IMR-90 (cell line): ENCODE measurements around the gene COL24A1. TPM values are rescaled to one million over a fixed set of nuclear protein-coding genes. Genes with fewer than 3 reads are reported as not detected.
"Not testable (repeated sequence)": the region's sequence is repeated elsewhere in the genome, so short reads cannot be mapped to it uniquely, and the experiment has no call there.

Source experiments
- ATAC-seq: fragments of 200-7000 bp; cut with Tn5 transposase; 2 replicates; pipeline ENCODE4 v1.9.1; 2020; ENCODE audit warnings: low read depth, mild to moderate bottlenecking, moderate library complexity
- BruUV-seq: library from RNA; stranded (reverse); fragments of 400-500 nt; replicated peaks from 2 replicates; lab custom pipeline; 2021; lab: Mats Ljungman, UMichigan
- CTCF ChIA-PET: fragments of 300-600 bp; formaldehyde crosslinking; extraction: SDS; loops from one replicate; lab custom pipeline; 2021; ENCODE audit warnings: antibody characterized with exemption; lab: Yijun Ruan, JAX
- POLR2A ChIA-PET: fragments of 300-600 bp; sonication (Branson Sonifier 250); formaldehyde crosslinking; loops from one replicate; lab custom pipeline; 2022; ENCODE audit warnings: antibody characterized with exemption; ENCODE audit not compliant: unreplicated experiment; lab: Charles Lee
- DNase-seq: peaks from one replicate; pipeline ENCODE4 v3.0.0; 2013
- H2AFZ ChIP-seq: replicated peaks from 2 replicates; pipeline ENCODE3; 2013; ENCODE audit warnings: low read length, mild to moderate bottlenecking; ENCODE audit not compliant: poor library complexity
- H2AK5ac ChIP-seq: 2 replicates; pipeline ENCODE4 v1.6.1; 2013; ENCODE audit warnings: low read depth, low read length, inconsistent platforms
- H2AK9ac ChIP-seq: replicated peaks from 2 replicates; pipeline ENCODE3; 2013; ENCODE audit warnings: mild to moderate bottlenecking, low read depth, low read length, moderate library complexity; ENCODE audit not compliant: poor library complexity
- H2BK120ac ChIP-seq: 2 replicates; pipeline ENCODE4 v1.6.1; 2013; ENCODE audit warnings: low read depth, low read length, inconsistent platforms
- H2BK15ac ChIP-seq: 3 replicates; pipeline ENCODE4 v1.6.1; 2013; ENCODE audit warnings: low read depth, low read length, inconsistent platforms
- H2BK20ac ChIP-seq: 2 replicates; pipeline ENCODE4 v1.6.1; 2013; ENCODE audit warnings: low read depth, mild to moderate bottlenecking, inconsistent platforms, low read length, moderate library complexity
- H2BK5ac ChIP-seq: 2 replicates; pipeline ENCODE4 v1.6.1; 2013; ENCODE audit warnings: mild to moderate bottlenecking, low read depth, low read length, inconsistent platforms; ENCODE audit not compliant: poor library complexity, severe bottlenecking
- H3K14ac ChIP-seq: replicated peaks from 2 replicates; pipeline ENCODE4 v1.6.1; 2013; ENCODE audit warnings: low read depth, low read length, inconsistent platforms
- H3K18ac ChIP-seq: 2 replicates; pipeline ENCODE4 v1.6.1; 2013; ENCODE audit warnings: low read depth, low read length, control low read depth
- H3K23ac ChIP-seq: 2 replicates; pipeline ENCODE4 v1.6.1; 2013; ENCODE audit warnings: low read depth, low read length, inconsistent platforms
- H3K27ac ChIP-seq: 2 replicates; pipeline ENCODE4 v1.5.1; 2013; ENCODE audit warnings: mild to moderate bottlenecking, control low read depth, low read length; ENCODE audit not compliant: insufficient read depth
- H3K27me3 ChIP-seq: 2 replicates; pipeline ENCODE4 v1.6.1; 2013; ENCODE audit warnings: low read length; ENCODE audit not compliant: control insufficient read depth, insufficient read depth
- H3K36me3 ChIP-seq: 2 replicates; pipeline ENCODE4 v1.6.1; 2013; ENCODE audit warnings: low read length, mixed read lengths; ENCODE audit not compliant: control insufficient read depth, insufficient read depth
- H3K4ac ChIP-seq: 2 replicates; pipeline ENCODE4 v1.6.1; 2013; ENCODE audit warnings: low read depth, low read length, inconsistent platforms
- H3K4me1 ChIP-seq: 2 replicates; pipeline ENCODE4 v1.6.1; 2013; ENCODE audit warnings: low read length, mixed read lengths; ENCODE audit not compliant: control insufficient read depth, insufficient read depth
- H3K4me2 ChIP-seq: 2 replicates; pipeline ENCODE4 v1.6.1; 2013; ENCODE audit warnings: low read depth, mild to moderate bottlenecking, control low read depth, low read length, moderate library complexity
- H3K4me3 ChIP-seq: 2 replicates; pipeline ENCODE4 v1.5.1; 2013; ENCODE audit warnings: low read depth, mild to moderate bottlenecking, control low read depth, low read length, moderate library complexity; ENCODE audit not compliant: insufficient read depth
- H3K56ac ChIP-seq: 2 replicates; pipeline ENCODE4 v1.6.1; 2013; ENCODE audit warnings: low read length, inconsistent platforms; ENCODE audit not compliant: insufficient read depth; ENCODE audit errors: extremely low read depth
- H3K79me1 ChIP-seq, 2 experiments: 2 replicates each; pipeline ENCODE4 v1.6.1; 2013; ENCODE audit warnings: low read length in 2 of 2, inconsistent platforms in 1 of 2, low read depth in 1 of 2
- H3K9ac ChIP-seq: 2 replicates; pipeline ENCODE4 v1.6.1; 2013; ENCODE audit warnings: low read depth, low read length, control low read depth
- H3K9me1 ChIP-seq: 2 replicates; pipeline ENCODE4 v1.6.1; 2013; ENCODE audit warnings: low read length, inconsistent platforms; ENCODE audit not compliant: insufficient read depth
- H3K9me3 ChIP-seq: 2 replicates; pipeline ENCODE4 v1.6.1; 2013; ENCODE audit warnings: low read length; ENCODE audit not compliant: control insufficient read depth, insufficient read depth
- H4K20me1 ChIP-seq: 2 replicates; pipeline ENCODE4 v1.6.1; 2013; ENCODE audit warnings: low read length, inconsistent platforms; ENCODE audit not compliant: insufficient read depth
- H4K5ac ChIP-seq: 2 replicates; pipeline ENCODE4 v1.6.1; 2013; ENCODE audit warnings: mild to moderate bottlenecking, low read depth, low read length, control low read depth
- H4K8ac ChIP-seq, 2 experiments: 2 replicates each; pipeline ENCODE4 v1.6.1; 2013; ENCODE audit warnings: low read depth in 2 of 2, low read length in 2 of 2, control low read depth in 1 of 2, inconsistent platforms in 1 of 2
- H4K91ac ChIP-seq: 2 replicates; pipeline ENCODE4 v1.6.1; 2013; ENCODE audit warnings: low read depth, low read length, inconsistent platforms; ENCODE audit not compliant: insufficient read depth
- FOS ChIP-seq: fragments of 150-350 bp; IDR thresholded peaks from 2 replicates; pipeline ENCODE4 v1.6.1; 2016; ENCODE audit warnings: low read depth, low read length
- WGBS, 2 experiments: methylation state at CpG; one replicate each; pipeline versions ENCODE4 v1.1.5 to v1.1.7; 2013; ENCODE audit warnings: missing lambda C conversion rate in 2 of 2; ENCODE audit not compliant: insufficient read length in 1 of 2; ENCODE audit errors: extremely low coverage in 2 of 2; 5-methylcytosine and 5-hydroxymethylcytosine counted together
- dilution Hi-C: fragments of 300-500 bp; cut with HindIII; formaldehyde crosslinking; loops from one replicate; pipeline ENCODE4 v1.14.3; 2018; ENCODE audit warnings: low sequenced_read_pairs; ENCODE audit not compliant: unreplicated experiment
- in situ Hi-C: fragments of 300-500 bp; cut with MboI; formaldehyde crosslinking; loops from 3 replicates; pipeline ENCODE4 v1.14.3; 2019; ENCODE audit warnings: low sequenced_read_pairs, inconsistent platforms, mixed read lengths
- intact Hi-C: fragments of 100-400 bp; cut with micrococcal nuclease; formaldehyde crosslinking; loops from 2 replicates; pipeline ENCODE4 v1.10.0; 2022
- polyA plus RNA-seq, 3 experiments: library from polyadenylated mRNA; depleted of rRNA; stranded (reverse); fragments of >200 nt; gene quantifications; 2 replicates each; pipeline ENCODE4 v1.2.3, GENCODE V29; 2012; ENCODE audit warnings: low replicate concordance in 1 of 3
- total RNA-seq: library from RNA; depleted of rRNA; stranded (reverse); fragments of >200 nt; gene quantifications from 2 replicates; pipeline ENCODE4 v1.2.3, GENCODE V29; 2012
- TF ChIP-seq, protein P1 (sequence below): conservative IDR thresholded peaks from 2 replicates; pipeline ENCODE4 v1.5.1; 2012; ENCODE audit warnings: mild to moderate bottlenecking, low read depth, low read length, improper control_type of control experiment

COL24A1 gene
- total and polyA plus RNA-seq, 2 of the 4 experiments (the other 2 are of a cell fraction): 1.4 to 2.2 TPM

DNA sequence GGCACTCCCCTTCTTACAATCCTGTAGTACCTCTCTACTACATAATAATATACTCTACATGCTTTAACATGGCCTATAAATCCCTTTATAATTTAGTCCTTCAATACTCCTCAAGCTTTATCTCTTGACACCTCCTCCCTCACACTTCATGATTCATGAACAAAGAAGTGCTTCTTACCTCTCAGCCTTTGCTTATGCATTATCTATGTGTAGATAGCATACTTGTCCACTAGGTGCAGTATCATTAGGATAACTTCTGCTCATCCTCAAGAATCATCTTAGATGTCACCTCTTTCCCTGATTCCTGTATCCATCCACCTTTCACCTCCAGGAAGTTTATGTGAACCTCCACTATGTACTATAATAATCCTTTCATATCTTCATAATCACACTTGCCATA is 74.4 kb downstream of the COL24A1 start:
- no peak overlapping the region for H2AFZ ChIP-seq
- no peak overlapping the region for H2AK5ac ChIP-seq
- no peak overlapping the region for H2BK15ac ChIP-seq
- H3K9me3 ChIP-seq: no peaks in the 10 kb centered on the region
- POLR2A ChIA-PET: no interaction called here
- no peaks in the 10 kb centered on the region for H3K79me1 ChIP-seq
- no peak overlapping the region for H2BK120ac ChIP-seq
- no peak overlapping the region for H2BK5ac ChIP-seq
- dilution Hi-C loops: no loop called here
- H3K4me1 ChIP-seq: peaks cover 3% of the 10 kb centered on the region
- DNase-seq (no peak), ATAC-seq (no peak)
- H3K4me3 ChIP-seq: no peak overlapping the region
- no peak overlapping the region for H4K8ac ChIP-seq
- no peaks in the 10 kb centered on the region for H3K27me3 ChIP-seq
- TF ChIP-seq FOS: no peak
- TF ChIP-seq, protein P1, sequence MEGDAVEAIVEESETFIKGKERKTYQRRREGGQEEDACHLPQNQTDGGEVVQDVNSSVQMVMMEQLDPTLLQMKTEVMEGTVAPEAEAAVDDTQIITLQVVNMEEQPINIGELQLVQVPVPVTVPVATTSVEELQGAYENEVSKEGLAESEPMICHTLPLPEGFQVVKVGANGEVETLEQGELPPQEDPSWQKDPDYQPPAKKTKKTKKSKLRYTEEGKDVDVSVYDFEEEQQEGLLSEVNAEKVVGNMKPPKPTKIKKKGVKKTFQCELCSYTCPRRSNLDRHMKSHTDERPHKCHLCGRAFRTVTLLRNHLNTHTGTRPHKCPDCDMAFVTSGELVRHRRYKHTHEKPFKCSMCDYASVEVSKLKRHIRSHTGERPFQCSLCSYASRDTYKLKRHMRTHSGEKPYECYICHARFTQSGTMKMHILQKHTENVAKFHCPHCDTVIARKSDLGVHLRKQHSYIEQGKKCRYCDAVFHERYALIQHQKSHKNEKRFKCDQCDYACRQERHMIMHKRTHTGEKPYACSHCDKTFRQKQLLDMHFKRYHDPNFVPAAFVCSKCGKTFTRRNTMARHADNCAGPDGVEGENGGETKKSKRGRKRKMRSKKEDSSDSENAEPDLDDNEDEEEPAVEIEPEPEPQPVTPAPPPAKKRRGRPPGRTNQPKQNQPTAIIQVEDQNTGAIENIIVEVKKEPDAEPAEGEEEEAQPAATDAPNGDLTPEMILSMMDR: 0 out of 2 replicates have a peak, but pooled peaks have one; percentile 9
- BruUV-seq: no TSS peak
- H3K18ac ChIP-seq: no peak overlapping the region
- no peak overlapping the region for H2AK9ac ChIP-seq
- H3K36me3 ChIP-seq: no peaks in the 10 kb centered on the region
- H3K23ac ChIP-seq: no peak overlapping the region
- H3K56ac ChIP-seq: no peak overlapping the region
- no peak overlapping the region for H3K9ac ChIP-seq
- H3K4ac ChIP-seq: no peak overlapping the region
- H3K9me1 ChIP-seq: peaks cover 6% of the 10 kb centered on the region; the same call in 1 of the 2 replicates
- no peak overlapping the region for H3K14ac ChIP-seq
- H3K27ac ChIP-seq: no peak overlapping the region
- intact Hi-C loops: loop anchor here (5.0 kb wide), 1 partner anchor 35 kb away; no protein-coding TSS in a partner anchor
- H4K91ac ChIP-seq: no peak overlapping the region
- H2BK20ac ChIP-seq: no peak overlapping the region
- CTCF ChIA-PET: no interaction called here
- H4K5ac ChIP-seq: no peak overlapping the region
- H3K4me2 ChIP-seq: no peak overlapping the region
- in situ Hi-C loops: no loop called here
- no peaks in the 10 kb centered on the region for H4K20me1 ChIP-seq

DNA sequence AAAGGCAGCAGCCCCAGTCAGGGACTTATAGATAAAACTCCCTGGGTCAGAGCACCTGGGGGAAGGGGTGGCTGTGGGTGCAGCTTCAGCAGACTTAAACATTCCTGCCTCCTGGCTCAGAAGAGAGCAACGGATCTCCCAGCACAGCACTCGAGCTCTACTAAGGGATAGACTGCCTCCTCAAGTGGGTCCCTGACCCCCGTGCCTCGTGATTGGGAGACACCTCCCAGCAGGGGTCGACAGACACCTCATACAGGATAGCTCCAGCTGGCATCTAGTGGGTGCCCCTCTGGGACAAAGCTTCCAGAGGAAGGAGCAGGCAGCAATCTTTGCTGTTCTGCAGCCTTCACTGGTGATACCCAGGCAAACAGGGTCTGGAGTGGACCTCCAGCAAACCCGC is 84.1 kb downstream of the COL24A1 start:
- H4K5ac ChIP-seq, H3K9me1 ChIP-seq, H4K91ac ChIP-seq, H4K8ac ChIP-seq, H2BK5ac ChIP-seq, in situ Hi-C loops, H3K9ac ChIP-seq, H3K23ac ChIP-seq, H3K4ac ChIP-seq, H3K4me2 ChIP-seq, dilution Hi-C loops, intact Hi-C loops, CTCF ChIA-PET, ATAC-seq, H3K4me3 ChIP-seq, POLR2A ChIA-PET, H2BK20ac ChIP-seq, H3K18ac ChIP-seq, H2BK15ac ChIP-seq, H2AK9ac ChIP-seq, H3K56ac ChIP-seq, H2AK5ac ChIP-seq, DNase-seq, H3K27me3 ChIP-seq, H2BK120ac ChIP-seq, H4K20me1 ChIP-seq, H3K14ac ChIP-seq, H3K36me3 ChIP-seq, BruUV-seq, H3K79me1 ChIP-seq, H3K27ac ChIP-seq, H2AFZ ChIP-seq, H3K9me3 ChIP-seq: not testable (repeated sequence)
- no CpG with 5 or more reads among the region's 6 CpGs for WGBS, 2 experiments
- peaks cover 13% of the 10 kb centered on the region for H3K4me1 ChIP-seq
